NT2/D1 (cell line): ENCODE data around the gene DPH7.
"Not testable (repeated sequence)": the region's sequence is repeated elsewhere in the genome, so short reads cannot be mapped to it uniquely, and the experiment has no call there.

Source experiments
- SUZ12 ChIP-seq: IDR thresholded peaks from 2 replicates; pipeline ENCODE4 v1.6.1; 2011; ENCODE audit not compliant: insufficient read length, insufficient read depth; ENCODE audit errors: extremely low read depth
- ZNF274 ChIP-seq: IDR thresholded peaks from 2 replicates; pipeline ENCODE4 v1.6.1; 2011; ENCODE audit warnings: mild to moderate bottlenecking, low read depth, low read length

DNA sequence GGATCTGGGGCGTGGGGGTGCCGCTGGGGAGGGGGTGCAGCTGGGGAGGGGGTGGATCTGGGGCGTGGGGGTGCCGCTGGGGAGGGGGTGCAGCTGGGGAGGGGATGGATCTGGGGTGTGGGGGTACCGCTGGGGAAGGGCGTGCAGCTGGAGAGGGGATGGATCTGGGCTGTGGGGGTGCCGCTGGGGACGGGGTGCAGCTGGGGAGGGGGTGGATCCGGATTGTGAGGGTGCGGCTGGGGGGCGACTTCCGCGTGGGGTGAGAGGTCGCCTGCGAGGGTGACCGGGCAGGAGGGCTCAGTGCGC, 27.8 kb downstream of the DPH7 start:
- not testable (repeated sequence) for TF ChIP-seq ZNF274, SUZ12
